Measurements from ENCODE around the gene HNF1A.

GRCh38 chr12:120970310-120970709 lies 8.0 kb upstream of the HNF1A start:
- no peak for TF ChIP-seq CTCF (IDR thresholded peaks at IDR 0.05)
- no peak for TF ChIP-seq ZFX (IDR thresholded peaks at IDR 0.05; ENCODE audit: borderline replicate concordance)

All from 22Rv1 (cell line).